H1 (cell line): ENCODE measurements around the gene MFAP3L. TPM values are rescaled to one million over a fixed set of nuclear protein-coding genes. Genes with fewer than 3 reads are reported as not detected.

Source experiments
- HDAC2 ChIP-seq, 2 experiments: fragments of 300-600 bp in 1 of 2; sonication (generic) in 1 of 2; IDR thresholded peaks; 2 replicates each; pipeline ENCODE4 v1.6.1; 2011 to 2012; ENCODE audit warnings: low read depth in 2 of 2, low read length in 2 of 2, mild to moderate bottlenecking in 2 of 2, moderate library complexity in 2 of 2, borderline replicate concordance in 1 of 2, inconsistent platforms in 1 of 2
- JUN ChIP-seq: IDR thresholded peaks from 2 replicates; pipeline ENCODE4 v1.6.1; 2011; ENCODE audit warnings: low read depth, mild to moderate bottlenecking, improper control_type of control experiment, low read length
- KDM1A ChIP-seq: fragments of 200-600, 300-600 bp; sonication (generic); IDR thresholded peaks from 2 replicates; pipeline ENCODE4 v1.7.1; 2016; ENCODE audit warnings: mild to moderate bottlenecking, low read length, borderline replicate concordance
- KDM4A ChIP-seq: IDR thresholded peaks from one replicate; pipeline ENCODE4 v1.7.1; 2012; ENCODE audit warnings: low read depth, mild to moderate bottlenecking, moderate library complexity, low read length, inconsistent platforms; ENCODE audit not compliant: severe bottlenecking
- PHF8 ChIP-seq: fragments of 200-600 bp; sonication (generic); conservative IDR thresholded peaks from 2 replicates; pipeline ENCODE4 v1.7.1; 2012; ENCODE audit warnings: low read depth, mild to moderate bottlenecking, inconsistent platforms, low read length, moderate library complexity
- SP4 ChIP-seq: IDR thresholded peaks from 2 replicates; pipeline ENCODE4 v1.6.1; 2012; ENCODE audit warnings: low read length, inconsistent platforms
- TAF1 ChIP-seq: IDR thresholded peaks from 2 replicates; pipeline ENCODE4 v1.6.1; 2011; ENCODE audit warnings: mild to moderate bottlenecking, low read depth, low read length
- TBP ChIP-seq: IDR thresholded peaks from 2 replicates; pipeline ENCODE4 v1.6.1; 2011; ENCODE audit warnings: low read depth, low read length, improper control_type of control experiment
- polyA plus RNA-seq, 7 experiments: library from polyadenylated mRNA; depleted of rRNA in 3 of 7; stranded (reverse) in 5 of 7; unstranded in 2 of 7; fragments of >200 nt in 5 of 7; fragments of 200-250 nt in 2 of 7; gene quantifications; 1 replicate in 5 of 7; 2 replicates in 1 of 7; 4 replicates in 1 of 7; pipeline versions ENCODE4 v1.2.1 to v1.2.3, GENCODE V29; 2011 to 2013; ENCODE audit warnings: missing spikeins in 2 of 7, mixed read lengths in 2 of 7
- total RNA-seq: library from RNA; stranded (reverse); fragmentation: NEBNext Ultra II Directional; extraction: Animal tissue kit (Norgen Biotek cat#: 25700); gene quantifications from 2 replicates; pipeline ENCODE4 v1.2.1, GENCODE V29; 2021
- TF ChIP-seq, protein P1 (sequence below): fragments of 300-600 bp; sonication (generic); IDR thresholded peaks from 2 replicates; pipeline ENCODE4 v1.7.1; 2012; ENCODE audit warnings: low read length, moderate library complexity, mild to moderate bottlenecking, inconsistent platforms; ENCODE audit not compliant: insufficient replicate concordance

The MFAP3L gene
- total and polyA plus RNA-seq, 2 of the 8 experiments (the other 6 are each of a cell fraction or from before 2014, with no cell fraction given), result 7.0 to 9.8 TPM

DNA sequence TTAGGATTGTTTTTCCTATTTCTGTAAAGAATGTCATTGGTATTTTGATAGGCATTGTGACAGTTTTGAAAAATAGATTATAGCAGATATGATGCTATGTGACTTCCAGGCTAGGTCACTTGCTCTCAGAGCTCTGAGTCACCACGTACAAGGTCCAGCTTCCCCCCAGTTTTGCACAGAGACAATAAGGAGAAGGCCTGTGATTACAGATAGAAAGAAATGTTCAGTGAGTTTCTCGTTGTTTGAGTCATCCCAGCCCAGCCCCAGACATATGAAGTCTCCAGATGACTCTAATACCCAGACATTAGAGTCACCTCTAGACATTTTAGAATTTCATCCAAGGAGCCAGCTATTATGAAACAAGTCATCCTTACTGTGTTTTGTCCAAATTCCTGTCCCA lies 57.2 kb downstream of the MFAP3L start (continued):
- TF ChIP-seq, protein P1, sequence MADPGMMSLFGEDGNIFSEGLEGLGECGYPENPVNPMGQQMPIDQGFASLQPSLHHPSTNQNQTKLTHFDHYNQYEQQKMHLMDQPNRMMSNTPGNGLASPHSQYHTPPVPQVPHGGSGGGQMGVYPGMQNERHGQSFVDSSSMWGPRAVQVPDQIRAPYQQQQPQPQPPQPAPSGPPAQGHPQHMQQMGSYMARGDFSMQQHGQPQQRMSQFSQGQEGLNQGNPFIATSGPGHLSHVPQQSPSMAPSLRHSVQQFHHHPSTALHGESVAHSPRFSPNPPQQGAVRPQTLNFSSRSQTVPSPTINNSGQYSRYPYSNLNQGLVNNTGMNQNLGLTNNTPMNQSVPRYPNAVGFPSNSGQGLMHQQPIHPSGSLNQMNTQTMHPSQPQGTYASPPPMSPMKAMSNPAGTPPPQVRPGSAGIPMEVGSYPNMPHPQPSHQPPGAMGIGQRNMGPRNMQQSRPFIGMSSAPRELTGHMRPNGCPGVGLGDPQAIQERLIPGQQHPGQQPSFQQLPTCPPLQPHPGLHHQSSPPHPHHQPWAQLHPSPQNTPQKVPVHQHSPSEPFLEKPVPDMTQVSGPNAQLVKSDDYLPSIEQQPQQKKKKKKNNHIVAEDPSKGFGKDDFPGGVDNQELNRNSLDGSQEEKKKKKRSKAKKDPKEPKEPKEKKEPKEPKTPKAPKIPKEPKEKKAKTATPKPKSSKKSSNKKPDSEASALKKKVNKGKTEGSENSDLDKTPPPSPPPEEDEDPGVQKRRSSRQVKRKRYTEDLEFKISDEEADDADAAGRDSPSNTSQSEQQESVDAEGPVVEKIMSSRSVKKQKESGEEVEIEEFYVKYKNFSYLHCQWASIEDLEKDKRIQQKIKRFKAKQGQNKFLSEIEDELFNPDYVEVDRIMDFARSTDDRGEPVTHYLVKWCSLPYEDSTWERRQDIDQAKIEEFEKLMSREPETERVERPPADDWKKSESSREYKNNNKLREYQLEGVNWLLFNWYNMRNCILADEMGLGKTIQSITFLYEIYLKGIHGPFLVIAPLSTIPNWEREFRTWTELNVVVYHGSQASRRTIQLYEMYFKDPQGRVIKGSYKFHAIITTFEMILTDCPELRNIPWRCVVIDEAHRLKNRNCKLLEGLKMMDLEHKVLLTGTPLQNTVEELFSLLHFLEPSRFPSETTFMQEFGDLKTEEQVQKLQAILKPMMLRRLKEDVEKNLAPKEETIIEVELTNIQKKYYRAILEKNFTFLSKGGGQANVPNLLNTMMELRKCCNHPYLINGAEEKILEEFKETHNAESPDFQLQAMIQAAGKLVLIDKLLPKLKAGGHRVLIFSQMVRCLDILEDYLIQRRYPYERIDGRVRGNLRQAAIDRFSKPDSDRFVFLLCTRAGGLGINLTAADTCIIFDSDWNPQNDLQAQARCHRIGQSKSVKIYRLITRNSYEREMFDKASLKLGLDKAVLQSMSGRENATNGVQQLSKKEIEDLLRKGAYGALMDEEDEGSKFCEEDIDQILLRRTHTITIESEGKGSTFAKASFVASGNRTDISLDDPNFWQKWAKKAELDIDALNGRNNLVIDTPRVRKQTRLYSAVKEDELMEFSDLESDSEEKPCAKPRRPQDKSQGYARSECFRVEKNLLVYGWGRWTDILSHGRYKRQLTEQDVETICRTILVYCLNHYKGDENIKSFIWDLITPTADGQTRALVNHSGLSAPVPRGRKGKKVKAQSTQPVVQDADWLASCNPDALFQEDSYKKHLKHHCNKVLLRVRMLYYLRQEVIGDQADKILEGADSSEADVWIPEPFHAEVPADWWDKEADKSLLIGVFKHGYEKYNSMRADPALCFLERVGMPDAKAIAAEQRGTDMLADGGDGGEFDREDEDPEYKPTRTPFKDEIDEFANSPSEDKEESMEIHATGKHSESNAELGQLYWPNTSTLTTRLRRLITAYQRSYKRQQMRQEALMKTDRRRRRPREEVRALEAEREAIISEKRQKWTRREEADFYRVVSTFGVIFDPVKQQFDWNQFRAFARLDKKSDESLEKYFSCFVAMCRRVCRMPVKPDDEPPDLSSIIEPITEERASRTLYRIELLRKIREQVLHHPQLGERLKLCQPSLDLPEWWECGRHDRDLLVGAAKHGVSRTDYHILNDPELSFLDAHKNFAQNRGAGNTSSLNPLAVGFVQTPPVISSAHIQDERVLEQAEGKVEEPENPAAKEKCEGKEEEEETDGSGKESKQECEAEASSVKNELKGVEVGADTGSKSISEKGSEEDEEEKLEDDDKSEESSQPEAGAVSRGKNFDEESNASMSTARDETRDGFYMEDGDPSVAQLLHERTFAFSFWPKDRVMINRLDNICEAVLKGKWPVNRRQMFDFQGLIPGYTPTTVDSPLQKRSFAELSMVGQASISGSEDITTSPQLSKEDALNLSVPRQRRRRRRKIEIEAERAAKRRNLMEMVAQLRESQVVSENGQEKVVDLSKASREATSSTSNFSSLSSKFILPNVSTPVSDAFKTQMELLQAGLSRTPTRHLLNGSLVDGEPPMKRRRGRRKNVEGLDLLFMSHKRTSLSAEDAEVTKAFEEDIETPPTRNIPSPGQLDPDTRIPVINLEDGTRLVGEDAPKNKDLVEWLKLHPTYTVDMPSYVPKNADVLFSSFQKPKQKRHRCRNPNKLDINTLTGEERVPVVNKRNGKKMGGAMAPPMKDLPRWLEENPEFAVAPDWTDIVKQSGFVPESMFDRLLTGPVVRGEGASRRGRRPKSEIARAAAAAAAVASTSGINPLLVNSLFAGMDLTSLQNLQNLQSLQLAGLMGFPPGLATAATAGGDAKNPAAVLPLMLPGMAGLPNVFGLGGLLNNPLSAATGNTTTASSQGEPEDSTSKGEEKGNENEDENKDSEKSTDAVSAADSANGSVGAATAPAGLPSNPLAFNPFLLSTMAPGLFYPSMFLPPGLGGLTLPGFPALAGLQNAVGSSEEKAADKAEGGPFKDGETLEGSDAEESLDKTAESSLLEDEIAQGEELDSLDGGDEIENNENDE, result no peak
- TF ChIP-seq JUN (no peak), PHF8 (no peak), KDM1A (no peak), KDM4A (no peak), HDAC2 (IDR thresholded peaks at IDR 0.05; ENCODE audit: borderline replicate concordance in 1 of 2, low read depth in 2 of 2, low read length in 2 of 2) (no peak), TBP (no peak), TAF1 (no peak), SP4 (no peak)
